Upper lobe of left lung (tissue), 6 donors: ENCODE measurements around the gene HTRA3. TPM values are rescaled to one million over a fixed set of nuclear protein-coding genes. Genes with fewer than 3 reads are reported as not detected.
"Not testable (repeated sequence)": the region's sequence is repeated elsewhere in the genome, so short reads cannot be mapped to it uniquely, and the experiment has no call there.

ENCODE experiments used
- ATAC-seq, 2 donors: fragments of 200-7000 bp; cut with Tn5 transposase; one replicate each; pipeline ENCODE4 v1.9.1; 2022; ENCODE audit warnings: mild to moderate bottlenecking in 2 of 2, moderate library complexity in 2 of 2; ENCODE audit not compliant: low FRiP score in 2 of 2
- DNase-seq, 2 donors: peaks; one replicate each; pipeline ENCODE4 v3.0.0-alpha.2; 2019 to 2020
- H3K27ac ChIP-seq, 4 donors: fragments of 200-600 bp; sonication (generic); one replicate each; pipeline ENCODE4 v1.5.1; 2016 to 2019
- H3K27me3 ChIP-seq, 4 donors: fragments of 200-600 bp; sonication (generic); one replicate each; pipeline ENCODE4 v1.5.1; 2017 to 2019
- H3K36me3 ChIP-seq, 4 donors: fragments of 200-600 bp; sonication (generic); one replicate each; pipeline ENCODE4 v1.5.1; 2016 to 2019
- H3K4me1 ChIP-seq, 4 donors: fragments of 200-600 bp; sonication (generic); one replicate each; pipeline ENCODE4 v1.5.1; 2018 to 2019
- H3K4me3 ChIP-seq, 4 donors: fragments of 200-600 bp; sonication (generic); one replicate each; pipeline ENCODE4 v1.5.1; 2017 to 2019; ENCODE audit warnings: mild to moderate bottlenecking in 2 of 4, moderate library complexity in 1 of 4
- H3K9me3 ChIP-seq, 4 donors: fragments of 200-600 bp; sonication (generic); one replicate each; pipeline ENCODE4 v1.5.1; 2018 to 2019
- CTCF ChIP-seq, 6 experiments: fragments of 450-650 bp in 4 of 6; fragments of 200-600 bp in 2 of 6; sonication (generic) in 2 of 6; IDR thresholded peaks; one replicate each; pipeline ENCODE4 v1.5.1; 2016 to 2019; ENCODE audit warnings: antibody characterized with exemption in 6 of 6
- EP300 ChIP-seq, 4 donors: sonication (generic); formaldehyde crosslinking; IDR thresholded peaks; one replicate each; pipeline ENCODE4 v1.5.1; 2017; ENCODE audit warnings: antibody characterized with exemption in 4 of 4, control low read depth in 2 of 4
- POLR2A ChIP-seq, 4 donors: fragments of 450-650 bp; IDR thresholded peaks; one replicate each; pipeline ENCODE4 v1.5.1; 2016 to 2017; ENCODE audit warnings: antibody characterized with exemption in 4 of 4, mild to moderate bottlenecking in 2 of 4
- POLR2AphosphoS5 ChIP-seq, 2 donors: sonication (generic); formaldehyde crosslinking; IDR thresholded peaks; one replicate each; pipeline ENCODE4 v1.5.1; 2017; ENCODE audit warnings: antibody characterized with exemption in 2 of 2
- WGBS, 2 donors: methylation state at CpG; one replicate each; pipeline ENCODE4 v1.1.5; 2017 to 2018; 5-methylcytosine and 5-hydroxymethylcytosine counted together
- total RNA-seq, 6 donors: library from RNA; depleted of rRNA in 4 of 6; stranded (reverse); fragments of >200 nt in 4 of 6; gene quantifications; one replicate each; pipeline versions ENCODE4 v1.1.0 to v1.2.1, GENCODE V29; 2016 to 2021
- donor health status: DM: no; HTN: no; CAD: no; lungs with moderate emphysema.
- donor health status: DM: no; HTN: yes; CAD: no; lungs with severe emphysema.

Gene HTRA3
- total RNA-seq, 6 donors from 2014 or later: 5.2 to 51.1 (median 19.7) TPM

- H3K27me3 ChIP-seq: no peaks in the 10 kb centered on the region
- no peaks in the 10 kb centered on the region for H3K36me3 ChIP-seq
- ATAC-seq (no peak), DNase-seq (no peak)
- 92% methylated on average over 28 to 31 of the region's 34 CpGs for WGBS, 2 donors
- no peaks in the 10 kb centered on the region for H3K9me3 ChIP-seq
- no peak for TF ChIP-seq EP300 (IDR thresholded peaks at IDR 0.05)
- no peaks in the 10 kb centered on the region for H3K4me1 ChIP-seq
- no peak overlapping the region for H3K27ac ChIP-seq
- no peak overlapping the region for H3K4me3 ChIP-seq
These were observed 75.7 kb downstream of the HTRA3 start for GRCh38 chr4:8345053-8345945.

- ATAC-seq (no peak), DNase-seq (peak in 1 of 2 donors; percentile 81)
- Histone ChIP-seq H3K4me1 (peaks cover 0 to 6% (median 2%) of the 10 kb centered on the region in 4 donors), H3K4me3 (no peak overlapping the region), H3K27ac (no peak overlapping the region), H3K36me3 (no peaks in the 10 kb centered on the region), H3K9me3 (no peaks in the 10 kb centered on the region), H3K27me3 (no peaks in the 10 kb centered on the region)
- TF ChIP-seq EP300 (IDR thresholded peaks at IDR 0.05) (no peak), CTCF (IDR thresholded peaks at IDR 0.05) (no peak), POLR2AphosphoS5 (IDR thresholded peaks at IDR 0.05) (no peak), POLR2A (IDR thresholded peaks at IDR 0.05) (no peak)
- 83 to 93% methylated on average over 12 to 27 of the region's 39 CpGs for WGBS, 2 donors
These were observed 76.6 kb downstream of the HTRA3 start for GRCh38 chr4:8345946-8346814.

GRCh38 chr4:8346838-8347605 lies 77.5 kb downstream of the HTRA3 start:
- Histone ChIP-seq H3K9me3 (no peaks in the 10 kb centered on the region), H3K4me3 (no peak overlapping the region), H3K36me3 (no peaks in the 10 kb centered on the region), H3K4me1 (peaks cover 7 to 14% (median 8%) of the 10 kb centered on the region in 4 donors), H3K27ac (no peak overlapping the region), H3K27me3 (no peaks in the 10 kb centered on the region)
- no peak for DNase-seq
- no peak for ATAC-seq
- WGBS, 2 donors: 63 to 64% methylated on average over 6 to 16 of the region's 16 CpGs
- no peak for TF ChIP-seq POLR2AphosphoS5 (IDR thresholded peaks at IDR 0.05)
- no peak for TF ChIP-seq EP300 (IDR thresholded peaks at IDR 0.05)
- no peak for TF ChIP-seq CTCF (IDR thresholded peaks at IDR 0.05)
- TF ChIP-seq POLR2A (IDR thresholded peaks at IDR 0.05): no peak

- ATAC-seq (no peak), DNase-seq (no peak)
- Histone ChIP-seq H3K4me3 (no peak overlapping the region), H3K27ac (no peak overlapping the region), H3K36me3 (no peaks in the 10 kb centered on the region), H3K9me3 (no peaks in the 10 kb centered on the region), H3K27me3 (no peaks in the 10 kb centered on the region), H3K4me1 (peaks cover 13 to 21% (median 14%) of the 10 kb centered on the region in 4 donors)
- TF ChIP-seq POLR2AphosphoS5 (IDR thresholded peaks at IDR 0.05): no peak
- 71 to 86% methylated on average over 5 to 7 of the region's 7 CpGs for WGBS, 2 donors
These were observed 78.1 kb downstream of the HTRA3 start for GRCh38 chr4:8347660-8348059.

GRCh38 chr4:8348071-8348470 lies 78.5 kb downstream of the HTRA3 start:
- no peak overlapping the region for H3K4me3 ChIP-seq
- H3K4me1 ChIP-seq: peaks cover 16 to 24% (median 18%) of the 10 kb centered on the region in 4 donors
- no peak for DNase-seq
- no peak overlapping the region for H3K27ac ChIP-seq
- no peaks in the 10 kb centered on the region for H3K36me3 ChIP-seq
- 57 to 63% methylated on average over 6 of the region's 6 CpGs for WGBS, 2 donors
- H3K27me3 ChIP-seq: no peaks in the 10 kb centered on the region
- no peak for ATAC-seq
- no peaks in the 10 kb centered on the region for H3K9me3 ChIP-seq
- TF ChIP-seq EP300 (IDR thresholded peaks at IDR 0.05): no peak
- TF ChIP-seq POLR2AphosphoS5 (IDR thresholded peaks at IDR 0.05): no peak
- no peak for TF ChIP-seq CTCF (IDR thresholded peaks at IDR 0.05)

GRCh38 chr4:8349236-8349635 lies 79.7 kb downstream of the HTRA3 start:
- ATAC-seq, H3K27me3 ChIP-seq: not testable (repeated sequence)
- WGBS, 2 donors: 95% methylated on average over 11 of the region's 11 CpGs

More at GRCh38 chr4:8349236-8349635, 79.7 kb downstream of the HTRA3 start:
- H3K27ac ChIP-seq, H3K36me3 ChIP-seq, H3K4me3 ChIP-seq, H3K9me3 ChIP-seq, DNase-seq: not testable (repeated sequence)
- H3K4me1 ChIP-seq: peaks cover 16 to 26% (median 24%) of the 10 kb centered on the region in 4 donors
